ENCODE data around the gene PAN2. TPM values are rescaled to one million over a fixed set of nuclear protein-coding genes. Genes with fewer than 3 reads are reported as not detected.
A peak's percentile ranks its signal among the peaks of the same experiment; 100 is the strongest.

The PAN2 gene
- total RNA-seq, result 10.5 and 19.2 TPM in 2 replicates

- H3K4me1 ChIP-seq (ENCODE audit: insufficient read depth, low read length), result peaks cover 18% of the 10 kb centered on the region
- H3K27ac ChIP-seq (ENCODE audit: low read depth, low read length), result peak within 1 kb of the TSS; percentile 100
- H4K20me1 ChIP-seq (ENCODE audit: insufficient read depth, low read length), result no peaks in the 10 kb centered on the region
- H3K79me2 ChIP-seq (ENCODE audit: insufficient read depth, low read length), result peaks cover 2% of the 10 kb centered on the region
- no peaks in the 10 kb centered on the region for H3K9me3 ChIP-seq (ENCODE audit: low read depth, low read length)
- TF ChIP-seq CTCF (IDR thresholded peaks at IDR 0.05; ENCODE audit: extremely low read depth, low read depth, low read length), result peak; percentile 79
- peak within 1 kb of the TSS; percentile 95 for H2AFZ ChIP-seq (ENCODE audit: low read length)
- H3K4me3 ChIP-seq (ENCODE audit: insufficient read depth, low read length), result peak within 1 kb of the TSS; percentile 77
- peak; percentile 99 for DNase-seq (ENCODE audit: insufficient read length, low spot score, missing footprints)
- no peaks in the 10 kb centered on the region for H3K36me3 ChIP-seq (ENCODE audit: insufficient read depth, low read length)
- H3K4me2 ChIP-seq (ENCODE audit: insufficient read depth, low read length), result peak within 1 kb of the TSS; percentile 96
- no peaks in the 10 kb centered on the region for H3K27me3 ChIP-seq (ENCODE audit: insufficient read depth, low read length)
Measured at GRCh38 chr12:56333679-56334489, at the start of gene PAN2. PAN2 (minus strand) TSS chr12:56334000; CDS start chr12:56333094, 906 bp downstream.

GRCh38 chr12:56382611-56383010 lies 48.8 kb upstream of the PAN2 start:
- Histone ChIP-seq H4K20me1 (ENCODE audit: insufficient read depth, low read length) (no peaks in the 10 kb centered on the region), H3K4me1 (ENCODE audit: insufficient read depth, low read length) (peaks cover 14% of the 10 kb centered on the region), H3K36me3 (ENCODE audit: insufficient read depth, low read length) (no peaks in the 10 kb centered on the region), H2AFZ (ENCODE audit: low read length) (no peak overlapping the region), H3K4me3 (ENCODE audit: insufficient read depth, low read length) (no peak overlapping the region), H3K79me2 (ENCODE audit: insufficient read depth, low read length) (no peaks in the 10 kb centered on the region), H3K4me2 (ENCODE audit: insufficient read depth, low read length) (no peak overlapping the region), H3K27me3 (ENCODE audit: insufficient read depth, low read length) (peaks cover 7% of the 10 kb centered on the region), H3K9me3 (ENCODE audit: low read depth, low read length) (no peaks in the 10 kb centered on the region), H3K27ac (ENCODE audit: low read depth, low read length) (no peak overlapping the region)
- DNase-seq (ENCODE audit: insufficient read length, low spot score, missing footprints), result no peak
- no peak for TF ChIP-seq CTCF (IDR thresholded peaks at IDR 0.05; ENCODE audit: extremely low read depth, low read depth, low read length)

- no peaks in the 10 kb centered on the region for H3K4me1 ChIP-seq (ENCODE audit: insufficient read depth, low read length)
- no peaks in the 10 kb centered on the region for H4K20me1 ChIP-seq (ENCODE audit: insufficient read depth, low read length)
- H3K79me2 ChIP-seq (ENCODE audit: insufficient read depth, low read length), result no peaks in the 10 kb centered on the region
- no peak overlapping the region for H3K4me2 ChIP-seq (ENCODE audit: insufficient read depth, low read length)
- H3K36me3 ChIP-seq (ENCODE audit: insufficient read depth, low read length), result no peaks in the 10 kb centered on the region
- no peak for DNase-seq (ENCODE audit: insufficient read length, low spot score, missing footprints)
- H3K9me3 ChIP-seq (ENCODE audit: low read depth, low read length), result no peaks in the 10 kb centered on the region
- peak overlapping the region; percentile 41 for H2AFZ ChIP-seq (ENCODE audit: low read length)
- no peak overlapping the region for H3K4me3 ChIP-seq (ENCODE audit: insufficient read depth, low read length)
- no peak for TF ChIP-seq CTCF (IDR thresholded peaks at IDR 0.05; ENCODE audit: extremely low read depth, low read depth, low read length)
- no peak overlapping the region for H3K27ac ChIP-seq (ENCODE audit: low read depth, low read length)
- H3K27me3 ChIP-seq (ENCODE audit: insufficient read depth, low read length), result peaks cover under 1% of the 10 kb centered on the region
Measured at GRCh38 chr12:56377989-56378316, 44.2 kb upstream of the PAN2 start.

- DNase-seq (ENCODE audit: insufficient read length, low spot score, missing footprints), result no peak
Measured at GRCh38 chr12:56377310-56377988, 43.6 kb upstream of the PAN2 start.

More at GRCh38 chr12:56377310-56377988, 43.6 kb upstream of the PAN2 start:
- Histone ChIP-seq H3K36me3 (ENCODE audit: insufficient read depth, low read length) (no peaks in the 10 kb centered on the region), H3K27ac (ENCODE audit: low read depth, low read length) (no peak overlapping the region), H3K4me2 (ENCODE audit: insufficient read depth, low read length) (no peak overlapping the region), H4K20me1 (ENCODE audit: insufficient read depth, low read length) (no peaks in the 10 kb centered on the region), H3K4me1 (ENCODE audit: insufficient read depth, low read length) (no peaks in the 10 kb centered on the region), H3K4me3 (ENCODE audit: insufficient read depth, low read length) (no peak overlapping the region), H3K79me2 (ENCODE audit: insufficient read depth, low read length) (no peaks in the 10 kb centered on the region), H3K9me3 (ENCODE audit: low read depth, low read length) (no peaks in the 10 kb centered on the region), H3K27me3 (ENCODE audit: insufficient read depth, low read length) (no peaks in the 10 kb centered on the region), H2AFZ (ENCODE audit: low read length) (peak overlapping the region; percentile 41)
- peak; percentile 34 for TF ChIP-seq CTCF (IDR thresholded peaks at IDR 0.05; ENCODE audit: extremely low read depth, low read depth, low read length)

All from osteoblast (primary cell).